DMS153 treated with DMSO at 0.1 percent for 48 hours (cell line): Measurements from ENCODE around the gene ANP32A.
A peak's percentile ranks its signal among the peaks of the same experiment; 100 is the strongest.

Experiments used
- DNase-seq: peaks from one replicate; lab custom pipeline; 2025; ENCODE audit not compliant: unreplicated experiment; lab: John Stamatoyannopoulos, UW

ANP32A gene

DNA sequence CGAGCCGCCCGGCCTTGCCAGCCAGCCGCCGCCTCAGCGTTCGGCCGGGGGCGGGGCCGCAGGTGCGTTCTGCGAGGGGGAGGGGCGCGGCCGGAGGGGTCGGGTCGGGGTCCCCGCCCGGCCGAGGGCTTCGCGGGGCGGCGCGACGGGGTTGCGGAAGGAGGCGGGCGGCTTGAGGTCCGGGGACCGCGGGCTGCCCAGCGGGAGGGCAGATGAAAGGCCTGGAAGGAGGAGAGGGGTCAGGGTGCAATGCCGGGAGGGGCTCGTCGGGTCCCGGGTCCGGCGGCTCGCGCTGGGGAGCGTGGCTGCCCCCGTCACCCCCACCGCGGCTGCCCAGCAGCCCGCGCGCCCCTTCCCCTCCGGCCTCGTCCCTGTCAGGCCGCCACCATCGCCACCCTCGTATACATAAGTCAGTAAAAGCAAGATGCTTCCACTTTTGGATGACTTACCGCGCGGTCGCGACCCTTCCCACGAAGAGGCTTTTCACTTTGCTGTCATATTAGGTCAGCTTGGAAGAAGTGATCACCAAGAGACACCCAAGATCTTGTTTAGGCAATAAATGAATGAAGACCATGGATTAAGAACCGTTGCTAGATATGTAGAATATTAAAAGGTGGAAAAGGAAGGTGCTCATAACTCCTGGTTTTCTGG lies 620 bp upstream of the ANP32A start:
- no peak for DNase-seq

DNA sequence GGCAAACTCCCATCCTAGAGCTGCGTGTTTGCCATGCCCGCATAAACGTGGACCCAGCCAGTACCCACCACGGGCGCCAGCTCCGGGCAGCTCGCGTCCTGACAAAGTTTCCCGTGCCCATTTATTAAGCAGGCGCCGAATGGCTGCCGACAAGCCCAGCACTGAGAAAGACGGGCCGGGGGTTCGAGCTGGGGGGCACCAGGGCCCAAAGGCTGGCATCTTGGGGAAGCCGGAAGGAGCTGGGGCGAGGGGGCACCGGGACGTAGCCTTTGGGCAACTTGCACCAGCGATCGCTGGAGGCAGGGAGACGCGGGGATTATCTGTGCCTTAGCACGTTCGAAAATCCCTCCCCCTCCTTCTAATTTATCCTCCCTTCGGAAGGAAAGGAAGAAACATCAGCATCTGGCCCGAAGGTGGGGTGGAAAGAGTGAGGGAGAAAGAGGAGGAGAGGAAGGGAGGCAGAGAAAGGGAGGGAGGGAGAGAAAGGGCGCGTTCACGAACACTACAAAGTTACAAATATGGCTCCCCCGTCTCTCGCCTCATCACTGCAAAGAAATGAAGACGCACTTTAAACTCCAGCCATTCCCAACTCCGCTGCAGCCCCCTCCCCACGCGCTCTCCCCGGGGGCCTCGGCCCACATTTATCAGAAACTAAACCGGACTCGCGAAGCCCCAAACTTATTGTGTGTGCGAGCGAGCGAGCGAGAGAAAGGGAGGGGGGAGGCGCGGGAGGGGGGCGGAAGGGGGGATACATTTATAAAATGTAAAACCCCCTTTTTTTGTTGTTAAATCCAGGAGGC lies 1.0 kb downstream of the ANP32A start:
- DNase-seq: no peak

DNA sequence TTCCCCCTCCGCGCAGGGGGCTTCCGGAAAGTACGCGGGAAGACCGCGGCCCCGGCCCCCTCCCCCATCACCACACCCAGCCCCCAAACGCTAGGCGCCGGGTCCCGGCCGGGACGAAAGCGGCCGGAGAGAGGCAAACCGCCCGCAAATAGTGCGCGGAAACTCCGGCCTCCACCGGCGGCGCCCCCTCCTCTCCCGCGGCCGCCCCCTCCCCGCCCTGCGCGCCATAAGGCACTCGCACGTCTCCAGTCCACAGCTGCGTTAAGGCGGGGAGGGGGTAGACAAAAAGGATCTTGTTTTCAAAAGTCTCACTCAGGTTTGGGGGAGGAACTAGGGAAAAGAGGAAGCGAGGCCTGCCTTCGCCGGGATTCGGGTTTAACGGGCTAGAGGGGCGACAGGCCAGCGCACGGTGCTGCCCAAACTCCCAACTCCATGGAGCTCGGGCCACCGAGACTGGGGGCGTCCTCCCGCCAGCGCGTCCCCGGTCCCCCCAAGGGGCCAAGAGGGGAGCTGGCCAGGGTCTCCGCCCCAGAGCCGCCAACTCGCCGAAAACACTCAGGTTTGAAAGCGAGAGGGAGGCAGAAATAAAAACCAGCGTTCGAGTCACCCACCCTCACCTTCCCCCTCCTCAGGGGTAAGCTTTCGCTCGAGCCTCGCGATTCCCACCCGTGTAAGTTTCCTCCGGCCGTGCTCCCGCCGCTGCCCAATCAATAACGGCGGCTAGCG lies 1.8 kb downstream of the ANP32A start:
- DNase-seq: no peak

DNA sequence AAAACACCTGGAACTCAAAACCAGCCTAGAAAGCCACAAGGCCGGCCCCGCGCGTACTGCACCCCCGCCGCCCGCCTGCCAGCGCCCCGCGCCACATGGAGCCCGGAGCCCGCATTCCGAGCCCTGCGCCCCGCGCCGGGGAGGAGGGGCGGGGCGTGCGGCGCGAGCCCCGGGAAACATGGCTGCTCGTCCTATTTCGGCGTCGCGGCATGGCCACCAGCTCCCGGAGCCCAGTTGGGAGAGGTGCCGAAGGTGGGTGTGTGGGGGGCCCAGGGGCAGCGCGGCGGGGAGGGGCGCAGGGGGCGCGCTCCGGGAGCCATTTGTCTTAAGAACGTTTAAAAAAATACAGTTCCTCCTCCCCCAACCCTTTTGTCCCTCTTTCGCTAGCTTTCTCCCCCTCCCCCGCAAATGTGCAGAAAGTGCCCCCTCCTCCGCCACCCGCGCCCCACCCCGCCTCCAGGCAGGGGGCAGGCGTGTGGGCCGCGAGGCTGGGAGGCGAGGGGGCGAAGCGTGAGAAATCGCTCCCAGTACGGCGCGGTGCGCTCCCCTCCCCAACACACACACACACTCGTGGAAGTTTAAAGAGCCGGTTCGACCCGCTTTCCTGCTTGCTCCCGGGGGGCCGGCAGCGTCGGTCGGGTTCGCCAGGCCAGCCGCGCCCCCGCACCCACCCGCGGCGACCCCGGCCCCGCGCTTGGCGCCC lies 2.5 kb downstream of the ANP32A start:
- no peak for DNase-seq

DNA sequence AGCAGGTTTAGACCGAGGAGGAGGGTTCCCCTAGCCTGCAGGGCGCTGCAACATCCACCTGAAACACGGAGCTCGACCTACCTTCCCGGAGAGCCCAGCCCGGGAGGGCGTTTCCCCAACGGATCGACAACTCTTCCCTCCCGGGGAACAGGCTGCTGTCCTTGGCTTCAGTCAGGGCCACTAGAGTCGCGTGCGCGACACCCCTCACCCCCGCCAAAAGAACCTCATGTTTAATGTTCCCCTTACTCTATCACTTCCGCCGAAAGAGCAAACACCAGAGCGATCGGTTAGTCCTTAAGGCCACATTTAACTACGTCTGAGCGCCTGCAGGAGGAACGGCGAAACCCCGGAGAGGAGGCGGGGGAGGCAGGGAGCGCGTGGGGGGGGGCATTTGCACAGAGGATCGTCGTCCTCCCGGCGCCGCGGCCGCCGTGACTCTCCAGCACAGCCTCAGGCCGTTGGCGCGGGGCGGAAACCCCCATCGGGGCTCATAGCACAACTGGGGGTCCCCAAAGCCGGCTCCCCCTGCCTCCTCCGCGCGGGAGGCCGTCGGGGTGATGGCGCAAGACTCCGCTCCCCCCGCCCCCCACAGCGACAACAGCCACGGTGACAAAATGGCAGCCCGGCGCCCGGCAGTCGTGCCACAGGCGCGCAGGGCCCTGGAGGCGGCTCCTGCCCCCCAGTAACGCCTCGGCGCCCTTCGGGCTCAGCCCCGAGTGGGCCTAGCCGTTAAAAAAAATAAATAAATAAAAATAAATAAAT lies 3.2 kb downstream of the ANP32A start:
- peak; percentile 27 for DNase-seq

DNA sequence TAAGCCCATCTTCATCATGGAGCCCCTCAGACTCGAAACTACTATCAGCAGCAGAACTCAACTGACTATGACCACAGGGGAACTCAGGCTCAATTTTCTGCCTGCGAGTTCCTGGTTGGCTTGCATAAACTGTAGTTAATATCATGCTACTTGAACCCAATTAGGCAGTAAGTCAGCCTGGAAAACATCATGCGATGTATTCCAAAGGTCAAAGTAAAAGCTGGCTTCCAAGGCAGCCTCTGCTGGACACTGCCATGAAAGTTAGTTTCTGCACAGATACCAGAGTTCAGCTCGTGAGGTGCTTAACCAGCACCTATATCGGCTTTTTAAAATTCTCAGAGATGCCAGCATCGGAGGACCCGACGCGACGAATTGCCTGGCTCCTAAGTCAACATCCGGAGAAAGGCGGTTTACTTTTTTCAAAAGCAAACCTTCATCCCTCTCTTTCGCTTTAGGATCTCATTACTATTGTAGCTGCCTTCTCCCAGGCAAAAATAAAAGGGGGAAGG lies 3.8 kb downstream of the ANP32A start:
- no peak for DNase-seq

DNA sequence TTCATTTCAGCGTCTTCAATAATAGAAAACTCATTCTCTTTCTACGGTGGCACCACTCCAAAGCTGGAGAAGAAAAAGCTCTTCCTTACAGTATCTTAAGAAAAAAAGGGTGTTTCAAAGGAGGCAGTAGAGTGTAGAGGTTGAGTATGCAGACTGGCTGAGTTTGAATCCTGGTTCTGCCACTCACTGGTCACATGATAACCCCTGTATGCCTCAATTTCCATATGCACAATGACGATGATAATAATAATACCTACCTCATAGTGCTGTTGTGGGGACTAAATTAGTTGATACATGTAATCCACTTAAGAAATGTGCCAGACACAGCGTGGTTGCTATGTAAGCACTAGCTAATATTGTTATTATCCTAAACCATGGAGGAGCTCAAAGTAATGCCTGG lies 4.5 kb downstream of the ANP32A start:
- no peak for DNase-seq

DNA sequence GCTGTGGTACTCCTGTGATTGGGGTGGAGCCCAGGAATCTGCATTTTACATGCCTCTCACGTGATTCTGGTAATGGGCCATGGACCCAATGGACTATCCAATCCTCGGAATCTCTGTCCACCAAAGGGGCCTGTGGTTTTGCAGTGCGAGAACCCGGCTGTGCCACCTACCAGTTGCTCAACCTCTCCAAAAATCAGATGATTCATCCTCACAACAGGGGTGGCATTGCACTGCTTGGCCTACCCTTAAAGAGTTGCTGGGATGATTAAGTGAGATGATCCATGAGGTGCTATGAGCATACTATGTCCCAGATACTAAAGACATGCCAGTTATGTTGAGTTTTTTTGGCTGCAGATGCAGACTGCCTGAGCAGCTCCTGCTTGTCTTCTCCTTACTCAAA lies 5.1 kb downstream of the ANP32A start:
- no peak for DNase-seq

DNA sequence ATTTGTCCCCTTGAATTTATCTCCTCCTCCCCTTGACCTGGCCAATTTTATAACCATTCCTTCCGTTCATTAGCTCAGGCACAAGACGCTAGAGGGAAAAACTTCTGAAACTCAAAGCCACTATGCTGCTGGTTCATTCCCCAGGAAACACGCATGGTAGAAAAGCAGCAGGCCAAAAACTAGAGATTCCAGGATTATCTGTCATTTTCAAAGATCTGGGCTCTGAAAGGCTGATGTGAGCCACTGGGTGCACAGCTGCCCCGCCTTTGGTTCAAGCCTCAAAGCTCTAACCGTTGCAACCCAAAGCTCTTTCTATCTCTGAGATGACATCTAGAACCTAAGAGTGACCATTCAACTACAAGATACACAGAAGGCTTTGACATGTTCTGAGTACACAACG lies 6.1 kb downstream of the ANP32A start:
- DNase-seq: no peak

DNA sequence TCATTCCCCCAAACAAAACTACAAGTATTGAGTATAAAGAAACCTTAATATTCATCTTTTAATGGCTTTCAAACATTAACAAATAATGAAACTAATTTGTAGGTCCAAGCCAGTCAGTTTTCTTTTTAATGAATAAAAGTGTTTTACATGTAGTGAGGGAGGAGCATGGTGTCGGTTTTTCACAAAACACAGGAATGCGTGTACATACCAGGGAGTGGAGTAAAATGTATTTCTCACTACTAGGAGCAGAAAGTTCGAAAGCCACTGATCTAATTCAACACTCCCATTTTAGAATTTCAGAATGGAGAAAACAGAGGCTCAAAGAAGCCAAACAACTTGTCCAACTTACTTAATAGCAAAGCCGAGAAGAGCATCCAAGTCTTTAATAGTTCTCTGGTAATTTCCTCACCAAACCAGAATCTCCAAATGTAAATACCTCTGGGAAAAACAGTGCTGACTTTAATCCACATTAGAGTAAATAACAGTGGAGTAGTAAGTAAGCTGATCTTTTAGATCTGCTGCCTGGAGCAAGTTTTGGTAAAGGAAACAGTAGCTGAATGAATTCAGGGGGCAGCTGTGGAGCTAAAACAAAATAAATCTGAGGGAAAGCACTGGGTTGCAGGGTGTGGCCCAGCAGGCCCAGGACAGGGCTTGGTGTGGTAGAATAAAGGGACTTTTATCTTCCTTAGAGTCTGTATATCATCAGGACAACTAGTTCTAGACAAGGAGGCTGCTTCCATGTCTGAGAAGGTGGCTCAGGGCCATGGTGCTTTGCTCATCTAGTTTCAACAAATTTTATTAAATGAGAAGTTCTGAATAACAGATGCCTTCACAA lies 7.9 kb downstream of the ANP32A start:
- DNase-seq: no peak

DNA sequence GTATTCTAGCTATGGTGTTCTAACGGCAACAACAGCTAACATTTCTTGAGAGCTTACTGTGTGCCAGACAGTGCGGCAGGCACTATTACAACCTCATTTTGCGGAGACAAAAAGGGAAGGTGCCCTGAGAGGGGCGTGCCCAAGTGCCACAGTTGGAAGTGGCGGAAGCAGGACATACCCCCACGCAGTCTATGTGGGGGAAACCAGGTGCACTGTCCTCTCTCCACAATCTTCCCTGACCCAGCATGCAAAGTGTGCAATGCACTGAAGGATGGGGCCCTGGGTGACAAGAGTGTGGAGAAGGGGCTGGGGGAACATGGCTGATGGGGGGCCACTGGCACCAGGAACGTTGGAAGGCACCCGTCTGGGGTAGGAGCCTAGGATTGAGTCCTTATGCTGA lies 8.6 kb downstream of the ANP32A start:
- DNase-seq: no peak

DNA sequence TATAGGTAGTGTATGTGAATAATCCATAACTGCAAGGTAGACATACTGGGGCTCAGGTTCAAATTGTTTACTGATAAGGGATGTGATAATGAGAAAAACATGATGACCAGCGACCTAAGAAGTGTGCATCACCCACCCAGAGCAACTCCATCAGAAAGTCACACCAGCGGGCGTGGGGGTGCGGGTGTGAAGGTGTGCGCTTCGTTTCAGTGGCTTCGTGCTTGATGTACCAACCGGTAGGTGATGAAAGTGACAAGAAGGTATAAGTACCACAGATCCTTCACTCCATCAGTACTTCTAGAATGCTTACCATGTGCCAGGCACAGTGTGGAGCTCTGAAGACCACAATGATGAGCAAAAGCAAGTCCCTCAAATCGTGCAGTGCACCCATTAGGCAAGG lies 11.2 kb downstream of the ANP32A start:
- DNase-seq: no peak

DNA sequence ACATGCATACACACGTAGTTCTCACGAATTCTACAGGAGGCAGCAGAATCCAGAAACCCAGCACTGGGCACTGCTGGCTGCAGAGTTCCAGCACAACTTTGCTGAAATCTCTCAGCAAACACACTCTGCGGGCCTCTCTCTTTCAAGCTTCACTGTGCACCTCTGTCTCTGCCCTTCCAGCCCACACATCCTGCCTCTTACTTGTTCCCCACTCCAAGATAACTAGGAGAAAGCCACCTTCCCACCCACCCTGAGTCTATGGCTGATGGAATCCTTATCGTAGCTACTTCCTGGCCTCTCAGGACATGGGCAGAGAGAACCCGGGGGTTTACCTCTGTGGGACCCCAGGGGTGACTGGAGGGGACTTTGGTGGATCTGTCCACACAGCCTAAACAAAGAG lies 11.9 kb downstream of the ANP32A start:
- no peak for DNase-seq

DNA sequence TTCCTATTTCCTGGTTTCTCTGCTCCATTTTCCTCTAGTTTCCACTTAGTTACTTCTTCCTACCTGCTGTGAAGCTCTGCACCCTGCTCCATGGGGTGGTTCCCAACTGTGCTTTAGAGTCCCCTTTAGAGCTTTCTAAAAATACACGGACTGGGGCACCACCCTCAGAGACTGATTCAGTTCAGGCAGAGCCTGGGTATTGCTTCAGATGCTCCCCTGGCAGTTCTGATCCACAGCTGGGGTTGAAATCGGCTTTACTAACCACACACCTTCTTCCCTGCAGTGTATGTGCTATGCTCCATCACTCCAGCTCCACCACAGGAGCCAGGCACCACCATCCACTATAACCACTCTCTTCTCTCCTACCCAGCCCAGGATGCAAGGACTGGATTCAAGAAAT lies 12.6 kb downstream of the ANP32A start:
- no peak for DNase-seq

DNA sequence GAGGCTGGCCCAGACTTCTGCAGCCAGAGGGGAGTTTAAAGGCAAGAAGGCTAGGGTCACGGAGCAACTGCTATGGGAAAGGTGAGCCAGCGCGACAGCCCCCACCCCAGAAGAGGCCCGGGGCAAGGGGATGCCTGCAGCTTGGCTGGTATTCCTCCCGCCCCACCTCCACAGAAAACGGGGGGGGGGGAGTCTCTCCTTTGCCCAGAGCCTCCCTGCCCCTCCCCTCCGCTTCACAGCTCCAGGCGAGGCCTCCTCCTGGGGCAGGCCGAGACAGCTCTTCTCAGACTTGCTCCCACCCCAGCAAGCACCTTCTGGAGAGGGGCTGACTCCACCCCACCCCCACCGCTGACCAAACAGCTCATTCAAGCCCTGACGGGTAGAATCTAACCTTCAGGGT lies 13.4 kb downstream of the ANP32A start:
- no peak for DNase-seq

DNA sequence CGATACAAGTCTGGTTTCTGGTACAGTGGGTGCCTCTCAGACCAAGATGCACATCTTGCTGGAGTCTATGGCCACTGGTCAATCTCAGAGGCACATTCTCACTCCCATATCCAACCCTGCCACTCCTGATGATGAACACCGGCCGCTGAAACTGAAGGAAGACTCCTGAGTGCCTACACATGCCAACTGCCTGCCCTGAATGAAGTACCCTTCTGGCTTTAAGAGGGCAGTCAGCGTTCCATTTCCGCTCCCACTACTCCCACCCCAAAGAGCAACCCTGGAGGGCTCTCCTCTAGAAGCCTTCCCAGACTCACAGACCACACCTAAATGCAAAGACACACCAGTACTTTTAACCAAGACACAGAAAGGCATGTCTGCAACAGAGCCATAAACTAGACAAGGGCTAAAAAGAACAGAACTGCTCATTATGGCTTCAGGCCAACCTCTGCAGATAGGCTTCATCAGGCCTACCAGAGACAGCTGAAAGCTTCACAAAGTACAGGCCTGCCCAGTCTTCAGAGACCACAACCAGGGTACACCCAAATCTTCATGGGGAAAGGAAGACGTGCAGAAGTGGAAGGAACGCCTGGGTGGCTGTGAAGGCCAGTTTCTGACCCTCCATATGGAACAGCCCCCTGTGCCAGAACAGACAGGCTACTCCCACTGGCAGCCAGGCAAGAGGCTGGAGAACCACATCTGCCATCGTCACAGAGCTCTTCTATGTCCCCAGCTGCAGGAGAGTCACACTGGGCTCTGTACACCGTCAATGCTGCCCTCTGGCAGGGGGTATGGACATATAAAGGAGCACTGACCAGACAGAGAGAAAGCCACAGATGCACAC lies 14.3 kb downstream of the ANP32A start:
- DNase-seq: no peak

DNA sequence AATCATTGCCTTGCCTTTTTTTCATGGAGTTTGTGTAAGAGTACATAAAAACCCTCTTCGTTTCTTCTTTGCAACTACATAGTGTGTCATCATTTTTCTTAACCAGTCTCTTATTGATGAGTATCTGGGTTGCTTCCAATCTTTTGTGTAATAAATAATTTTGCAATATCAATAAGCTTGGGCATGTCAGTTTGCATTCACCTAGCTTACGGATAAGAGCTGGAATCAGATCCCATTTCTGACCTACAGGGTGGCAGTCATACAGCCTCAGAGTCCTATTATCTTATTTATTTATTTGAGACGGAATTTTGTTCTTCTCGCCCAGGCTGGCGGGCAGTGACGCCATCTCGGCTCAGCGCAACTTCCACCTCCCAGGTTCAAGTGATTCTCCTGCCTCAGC lies 18.3 kb downstream of the ANP32A start:
- no peak for DNase-seq

DNA sequence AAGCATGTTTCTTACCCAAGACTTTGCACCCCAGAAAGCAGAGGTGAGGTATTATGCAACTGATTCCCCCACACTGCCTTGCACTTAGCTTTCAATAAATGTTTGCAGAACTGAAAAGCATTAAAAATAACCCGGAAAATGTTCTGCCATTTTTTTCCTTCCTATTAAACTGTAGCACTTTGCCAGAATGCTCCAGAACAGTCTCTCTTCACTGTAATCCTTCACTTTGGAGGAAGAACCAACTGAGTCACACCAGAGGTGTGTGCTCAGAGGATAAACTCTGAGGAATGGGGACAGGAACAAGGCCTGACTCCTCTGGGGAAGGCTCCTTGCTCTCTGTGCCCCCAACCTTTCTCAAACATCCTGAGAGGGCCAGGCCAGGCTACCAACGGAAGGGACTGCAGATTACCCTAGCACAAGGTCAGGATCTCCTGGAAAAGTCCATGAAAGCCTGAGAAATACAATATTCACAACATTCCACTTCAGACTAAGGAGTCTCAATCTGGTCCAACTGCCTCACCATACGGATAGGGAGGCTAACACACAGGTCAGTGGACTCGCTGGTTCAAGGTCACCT lies 19.0 kb downstream of the ANP32A start:
- DNase-seq: no peak

DNA sequence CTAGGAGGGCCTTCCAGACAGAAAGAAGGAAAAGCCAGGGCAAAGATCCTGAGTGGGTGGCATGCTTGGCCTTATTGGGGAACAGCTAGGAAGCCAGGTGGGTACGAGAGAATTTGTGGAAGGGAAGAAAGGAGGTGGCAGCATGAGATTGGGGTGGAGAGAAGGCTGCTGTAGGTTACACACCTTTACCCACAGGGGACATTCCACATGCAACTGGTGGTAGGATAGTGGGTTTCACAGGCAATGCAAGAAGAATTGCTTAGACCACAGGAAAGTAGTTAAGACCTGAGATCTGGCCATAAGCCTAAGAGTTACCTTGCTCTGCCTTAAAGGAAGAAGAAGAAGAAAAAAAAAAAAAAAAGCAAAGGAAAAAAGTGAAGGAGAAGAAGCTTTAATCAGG lies 19.8 kb downstream of the ANP32A start:
- DNase-seq: no peak
